HG02973 (cell line): ENCODE results near the gene GSTA5.
"Not testable (repeated sequence)": the region's sequence is repeated elsewhere in the genome, so short reads cannot be mapped to it uniquely, and the experiment has no call there.

Experiments
- ATAC-seq: cut with Tn5 transposase; IDR thresholded peaks from one replicate; pipeline ENCODE4 v1.9.1; 2021; ENCODE audit warnings: moderate library complexity; ENCODE audit not compliant: unreplicated experiment

Gene GSTA5

GRCh38 chr6:52840763-52841585 is at the start of gene GSTA5:
TSS of gene GSTA5 (minus strand) at chr6:52840813.
- ATAC-seq = no peak

GRCh38 chr6:52890018-52890417 is 49.4 kb upstream of the GSTA5 start:
- no peak for ATAC-seq

GRCh38 chr6:52887910-52888524 is 47.4 kb upstream of the GSTA5 start:
- no peak for ATAC-seq

- ATAC-seq = peak; percentile 99
Measured at GRCh38 chr6:52881996-52882841, 41.6 kb upstream of the GSTA5 start.

GRCh38 chr6:52881662-52881995 is 41.0 kb upstream of the GSTA5 start:
- no peak for ATAC-seq

GRCh38 chr6:52877786-52878185 is 37.2 kb upstream of the GSTA5 start:
- no peak for ATAC-seq

- ATAC-seq = no peak
Measured at GRCh38 chr6:52877168-52877567, 36.6 kb upstream of the GSTA5 start.

- ATAC-seq = no peak
Measured at GRCh38 chr6:52876056-52876787, 35.6 kb upstream of the GSTA5 start.

GRCh38 chr6:52872031-52872430 is 31.4 kb upstream of the GSTA5 start:
- ATAC-seq = no peak

- ATAC-seq = no peak
Measured at GRCh38 chr6:52871621-52872020, 31.0 kb upstream of the GSTA5 start.

GRCh38 chr6:52870335-52871091 is 29.9 kb upstream of the GSTA5 start:
- ATAC-seq = not testable (repeated sequence)

GRCh38 chr6:52868899-52869298 is 28.3 kb upstream of the GSTA5 start:
- not testable (repeated sequence) for ATAC-seq

GRCh38 chr6:52868240-52868639 is 27.6 kb upstream of the GSTA5 start:
- ATAC-seq = no peak

GRCh38 chr6:52861151-52861550 is 20.5 kb upstream of the GSTA5 start:
- not testable (repeated sequence) for ATAC-seq

GRCh38 chr6:52858416-52858815 is 17.8 kb upstream of the GSTA5 start:
- ATAC-seq = no peak

- ATAC-seq = not testable (repeated sequence)
Measured at GRCh38 chr6:52856137-52856536, 15.5 kb upstream of the GSTA5 start.

GRCh38 chr6:52849137-52849536 is 8.5 kb upstream of the GSTA5 start:
- ATAC-seq = no peak

- ATAC-seq = no peak
Measured at GRCh38 chr6:52846002-52846401, 5.4 kb upstream of the GSTA5 start.

- ATAC-seq = no peak
Measured at GRCh38 chr6:52843605-52844004, 3.0 kb upstream of the GSTA5 start.
